Putamen (tissue), 1 donor: ENCODE measurements around the gene GNB4.

Experiments
- DNase-seq: peaks from one replicate; pipeline ENCODE4 v3.0.0-alpha.2; 2016; ENCODE audit warnings: low spot score

Gene GNB4

DNA sequence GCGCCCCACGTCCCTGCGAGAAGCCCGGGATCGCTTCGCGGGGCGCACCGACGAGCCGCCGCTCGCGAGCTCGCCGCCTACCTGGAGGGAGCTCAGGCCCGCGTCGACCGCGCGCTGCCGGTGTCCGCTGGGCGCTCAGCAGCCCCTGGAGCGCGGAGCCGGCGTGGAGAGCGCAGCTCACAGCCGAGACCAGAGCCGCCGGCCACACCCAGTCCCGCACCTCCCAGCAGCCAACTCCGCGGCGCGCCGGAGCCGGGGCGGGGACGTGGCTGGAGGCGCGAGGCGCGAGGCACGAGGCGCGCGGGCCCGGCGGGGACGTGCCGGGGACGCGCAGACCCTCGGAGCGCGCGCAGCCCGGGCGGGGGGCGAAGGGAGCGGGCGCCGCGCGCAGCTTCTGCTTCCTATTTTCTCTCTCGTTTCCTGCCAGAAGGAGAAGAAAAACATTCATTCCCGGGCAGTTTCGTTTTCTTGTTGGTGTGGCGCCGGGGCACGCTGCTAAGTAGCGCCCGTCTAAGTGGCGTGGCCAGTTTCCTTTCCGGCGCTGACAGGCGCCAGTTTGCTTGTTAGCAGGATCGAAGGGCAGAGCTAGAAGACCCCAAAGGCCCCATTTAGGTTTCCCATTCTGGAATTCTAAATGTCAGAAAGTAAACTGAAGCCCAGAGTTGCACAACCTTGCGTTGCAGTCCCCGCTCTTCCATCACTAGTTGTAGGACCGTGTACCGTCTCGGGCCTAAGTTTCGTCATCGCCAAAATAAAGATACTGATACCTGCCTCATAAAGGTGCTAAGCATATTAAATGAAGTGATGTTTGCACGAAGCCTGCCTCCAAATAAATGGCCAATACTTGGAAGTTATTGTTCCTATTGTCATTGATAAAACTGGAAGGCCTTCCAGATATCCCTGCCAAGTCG is at the start of gene GNB4:
GNB4 (minus strand) TSS at position 206 of the 911 bp plus-strand sequence. CDS start 25,270 bp downstream, outside the sequence.
- DNase-seq = peak; percentile 52

DNA sequence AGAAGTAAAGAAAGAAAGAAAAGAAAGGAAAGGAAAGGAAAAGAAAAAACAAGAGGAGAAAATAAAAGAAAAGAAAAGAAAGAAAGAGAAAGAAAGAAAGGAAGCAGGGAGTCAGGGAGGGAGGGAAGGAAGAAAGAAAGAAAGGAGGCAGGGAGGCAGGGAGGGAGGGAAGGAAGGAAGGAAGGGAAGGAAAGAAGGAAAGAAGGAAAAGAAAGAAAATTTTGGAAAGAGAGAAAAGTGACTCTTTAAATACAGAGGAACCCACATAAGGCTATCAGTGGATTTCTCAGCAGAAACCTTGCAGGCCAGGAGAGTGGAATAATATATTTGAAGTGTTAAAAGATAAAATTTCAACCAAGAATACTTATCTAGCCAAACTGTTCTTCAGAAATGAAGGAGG is 44.2 kb upstream of the GNB4 start:
- no peak for DNase-seq

DNA sequence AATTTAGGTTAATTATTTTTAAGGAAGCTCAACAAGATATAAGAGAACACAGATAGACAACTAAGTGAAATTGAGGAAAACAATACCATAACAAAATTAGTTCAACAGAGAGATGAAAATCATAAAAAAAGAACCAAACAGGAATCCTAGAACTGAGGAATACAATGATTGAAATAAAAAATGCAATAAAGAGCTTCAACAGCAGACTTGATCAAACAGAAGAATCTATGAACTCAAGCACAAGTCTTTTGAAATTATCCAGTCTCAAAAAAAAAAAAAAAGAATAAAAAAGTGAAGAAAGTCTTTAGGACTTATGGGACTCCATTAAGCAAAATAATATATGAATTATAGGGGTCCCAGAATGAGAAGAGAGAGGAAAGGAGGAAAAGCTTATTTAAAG is 42.0 kb upstream of the GNB4 start:
- DNase-seq = no peak

DNA sequence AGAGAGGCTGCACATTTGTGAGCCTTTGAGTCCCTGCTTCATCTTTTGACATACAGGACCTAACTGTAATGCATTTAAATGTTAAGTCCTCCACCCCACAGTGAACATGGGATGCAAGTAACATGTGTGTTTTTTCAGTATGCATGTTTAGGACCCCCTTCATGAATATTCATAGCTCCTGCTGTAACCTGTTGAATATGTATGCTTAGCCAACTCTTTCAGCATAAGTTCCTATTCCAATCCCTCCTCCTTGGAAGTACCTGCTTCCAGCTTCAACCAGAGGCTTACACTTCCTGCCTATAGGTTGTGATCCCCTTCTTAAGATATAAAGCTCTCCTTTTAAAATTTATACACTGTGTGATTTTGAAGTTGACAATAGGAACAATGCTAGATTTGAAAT is 36.9 kb upstream of the GNB4 start:
- no peak for DNase-seq

DNA sequence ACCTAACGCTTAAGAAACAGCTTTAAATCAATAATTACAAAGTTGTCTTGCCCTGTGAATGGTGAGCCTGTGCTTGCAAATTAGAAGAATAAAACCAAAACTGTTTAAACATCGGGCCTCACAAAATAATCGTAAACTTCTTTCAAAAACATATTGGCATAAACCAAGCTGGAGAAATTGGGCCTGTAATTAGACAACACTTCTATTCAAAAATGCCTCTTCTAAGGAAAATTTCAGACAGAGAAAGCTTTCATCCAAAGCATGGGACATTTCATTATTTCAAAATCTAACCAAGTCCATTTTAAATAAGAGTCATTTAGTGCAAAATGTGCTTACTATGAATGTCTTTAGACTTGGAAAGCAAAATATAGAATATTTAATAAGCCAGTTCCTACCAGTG is 35.5 kb upstream of the GNB4 start:
- no peak for DNase-seq

DNA sequence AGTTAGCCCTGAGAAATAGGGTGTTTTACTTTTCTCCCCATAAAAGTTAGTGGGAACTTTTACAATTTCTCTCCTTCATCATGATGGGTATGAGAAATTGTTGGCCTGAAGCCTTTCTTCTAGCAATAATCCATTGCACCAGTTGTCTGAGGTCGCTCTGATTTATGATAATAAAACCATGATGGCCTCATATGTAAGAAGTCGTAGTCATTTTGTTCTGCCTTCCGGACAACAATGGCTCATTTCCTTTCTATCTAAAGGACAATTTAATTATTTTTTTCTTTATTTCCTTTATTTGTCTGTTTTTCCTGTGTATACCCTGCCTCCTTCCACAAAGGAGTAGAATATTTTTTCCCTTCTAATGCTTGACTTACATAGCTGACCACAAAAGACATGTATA is 31.6 kb upstream of the GNB4 start:
- DNase-seq = no peak

DNA sequence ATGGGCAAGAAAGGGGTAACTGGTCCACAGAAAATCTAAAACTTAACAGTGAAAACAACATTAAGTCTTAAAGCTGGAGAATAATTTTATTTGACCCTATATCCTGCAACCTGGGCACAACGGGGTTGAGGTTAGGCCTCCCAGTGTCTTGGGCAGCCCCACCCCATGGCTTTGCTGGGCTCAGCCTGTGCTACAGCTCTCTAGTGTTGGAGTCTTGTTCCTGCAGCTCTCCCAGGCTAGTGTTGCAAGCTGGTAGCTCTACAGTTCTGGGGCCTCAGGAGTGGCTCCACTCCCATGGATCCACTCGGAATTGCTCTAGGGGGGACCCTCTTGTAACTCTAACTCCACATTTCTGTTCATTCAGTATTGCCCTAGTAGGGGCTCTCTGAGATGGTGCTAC is 24.9 kb upstream of the GNB4 start:
- DNase-seq = no peak

DNA sequence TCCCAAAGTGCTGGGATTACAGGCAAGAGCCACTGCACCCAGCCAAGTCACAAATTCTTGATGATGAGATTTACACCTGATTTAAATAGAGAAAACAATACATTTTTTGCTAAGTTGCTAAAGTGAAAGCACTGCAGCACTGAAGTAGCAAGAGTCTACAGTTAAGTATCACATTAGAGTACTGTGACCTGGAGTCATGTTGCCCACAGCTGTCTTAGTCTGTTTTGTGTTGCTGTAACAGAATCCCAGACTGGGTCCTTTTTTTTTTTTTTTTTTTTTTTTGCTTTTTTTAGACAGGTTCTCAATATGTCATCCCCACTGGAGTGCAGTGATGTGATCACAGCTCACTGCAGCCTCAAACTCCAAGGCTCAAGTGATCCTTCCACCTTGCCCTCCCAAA is 23.2 kb upstream of the GNB4 start:
- no peak for DNase-seq

DNA sequence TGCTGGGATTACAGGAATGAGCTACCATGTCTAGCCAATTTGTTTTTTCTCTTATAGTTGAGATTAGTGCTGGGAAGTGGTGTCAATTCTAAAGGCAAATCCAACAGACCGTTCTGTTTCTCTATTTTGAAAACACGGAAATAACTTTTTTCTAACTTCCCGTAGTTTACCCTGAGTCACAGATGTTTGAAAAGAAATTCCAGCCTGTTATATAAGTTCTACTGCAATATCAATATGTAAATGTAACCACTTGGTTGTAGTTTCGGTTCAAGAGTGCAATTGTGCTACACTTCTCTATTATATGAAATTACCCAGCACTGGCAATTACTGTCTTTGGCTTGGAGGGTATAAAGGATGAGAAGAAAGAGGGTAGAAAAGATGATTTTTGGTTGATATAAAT is 22.3 kb upstream of the GNB4 start:
- DNase-seq = no peak

DNA sequence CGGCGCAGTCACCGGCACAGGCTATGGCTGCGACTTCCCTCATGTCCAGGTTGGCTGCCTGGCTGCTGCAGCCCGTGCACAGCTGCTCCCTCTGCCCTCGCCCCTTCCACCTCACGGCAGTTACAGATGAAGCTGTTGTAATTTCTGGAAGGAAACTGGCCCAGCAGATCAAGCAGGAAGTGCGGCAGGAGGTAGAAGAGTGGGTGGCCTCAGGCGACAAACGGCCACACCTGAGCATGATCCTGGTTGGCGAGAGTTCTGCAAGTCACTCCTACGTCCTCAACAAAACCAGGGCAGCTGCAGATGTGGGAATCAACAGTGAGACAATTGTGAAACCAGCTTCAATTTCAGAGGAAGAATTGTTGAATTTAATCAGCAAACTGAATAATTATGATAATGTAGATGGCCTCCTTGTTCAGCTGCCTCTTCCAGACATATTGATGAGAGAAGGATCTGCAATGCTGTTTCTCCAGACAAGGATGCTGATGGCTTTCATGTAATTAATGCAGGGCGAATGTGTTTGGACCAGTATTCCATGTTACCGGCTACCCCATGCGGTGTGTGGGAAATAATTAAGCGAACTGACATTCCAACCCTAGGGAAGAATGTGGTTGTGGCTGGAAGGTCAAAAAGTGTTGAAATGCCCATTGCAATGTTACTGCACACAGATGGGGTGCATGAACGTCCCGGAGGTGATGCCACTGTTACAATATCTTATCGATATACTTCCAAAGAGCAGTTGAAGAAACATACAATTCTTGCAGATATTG is 13.2 kb upstream of the GNB4 start:
- no peak for DNase-seq

DNA sequence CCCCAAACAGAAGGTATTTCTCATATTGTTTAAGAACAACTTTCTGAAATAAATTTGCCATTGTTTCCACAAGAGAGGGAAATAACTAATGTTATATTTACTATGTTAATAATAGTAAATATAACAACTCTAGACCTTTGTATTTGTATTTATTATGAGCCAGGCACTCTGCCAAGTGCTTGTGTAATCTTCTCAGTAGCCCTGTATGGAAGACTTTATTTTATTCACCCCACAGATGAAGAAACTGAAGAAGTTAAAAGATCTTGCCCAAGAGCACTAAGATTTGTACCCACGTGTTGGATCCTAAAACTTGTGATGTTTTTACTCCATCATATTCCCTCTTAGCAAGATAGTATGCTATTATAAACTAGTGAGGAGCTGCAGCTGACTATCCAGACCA is 12.0 kb upstream of the GNB4 start:
- no peak for DNase-seq

DNA sequence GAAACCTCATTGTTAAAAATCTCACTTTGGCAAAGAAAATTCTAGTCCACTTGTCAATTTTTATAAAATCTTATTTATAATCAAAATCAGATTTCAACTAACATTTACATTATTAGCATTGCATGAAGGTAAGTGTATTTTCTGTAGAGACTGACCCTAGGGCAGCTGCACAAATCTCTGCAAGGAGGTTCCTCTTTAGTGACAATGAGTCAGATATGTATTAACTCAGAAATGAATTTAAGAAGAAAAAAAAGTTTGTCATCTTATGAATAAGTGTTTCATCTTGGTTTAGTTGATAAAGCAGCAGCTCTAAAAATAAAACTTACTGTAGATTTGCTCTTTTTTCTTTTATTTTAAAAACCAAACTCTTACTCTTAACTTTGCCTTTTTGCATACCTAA is 9.0 kb upstream of the GNB4 start:
- DNase-seq = no peak

DNA sequence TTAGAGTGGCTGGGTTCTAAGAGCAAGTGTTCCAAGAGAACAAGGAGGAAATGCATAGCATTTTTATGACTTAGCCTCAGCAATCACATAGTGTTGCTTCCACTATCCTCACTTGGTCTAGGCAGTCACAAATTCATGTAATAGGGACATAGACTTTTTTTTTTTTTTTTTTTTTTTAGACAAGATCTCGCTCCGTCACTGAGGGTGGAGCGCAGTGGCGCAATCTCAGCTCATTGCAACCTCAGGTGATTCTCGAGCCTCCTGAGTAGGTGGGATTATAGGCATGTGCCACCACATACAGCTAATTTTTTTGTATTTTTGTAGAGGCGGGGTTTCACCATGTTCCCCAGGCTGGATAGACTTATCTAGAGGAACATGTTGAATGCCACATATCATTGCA is 4.7 kb upstream of the GNB4 start:
- DNase-seq = no peak

DNA sequence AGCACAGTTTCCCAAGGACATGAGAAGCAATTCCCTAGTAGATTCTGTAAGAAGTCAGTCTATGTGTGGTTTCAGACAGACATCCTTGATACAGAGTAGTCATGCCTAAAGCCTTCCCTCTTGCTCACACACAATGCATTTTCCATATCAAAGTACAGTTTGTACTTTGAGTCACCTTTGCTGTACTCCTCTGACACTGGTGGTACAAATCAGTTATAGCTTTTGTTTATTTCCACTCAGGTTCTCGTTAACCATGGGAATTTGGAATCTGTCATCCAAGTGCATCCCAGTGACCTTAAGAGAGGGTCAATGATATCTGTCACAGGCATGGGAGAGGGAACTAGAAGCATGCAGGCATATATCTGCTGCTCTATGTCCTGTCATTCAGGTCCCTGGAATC is 3.6 kb upstream of the GNB4 start:
- DNase-seq = no peak

DNA sequence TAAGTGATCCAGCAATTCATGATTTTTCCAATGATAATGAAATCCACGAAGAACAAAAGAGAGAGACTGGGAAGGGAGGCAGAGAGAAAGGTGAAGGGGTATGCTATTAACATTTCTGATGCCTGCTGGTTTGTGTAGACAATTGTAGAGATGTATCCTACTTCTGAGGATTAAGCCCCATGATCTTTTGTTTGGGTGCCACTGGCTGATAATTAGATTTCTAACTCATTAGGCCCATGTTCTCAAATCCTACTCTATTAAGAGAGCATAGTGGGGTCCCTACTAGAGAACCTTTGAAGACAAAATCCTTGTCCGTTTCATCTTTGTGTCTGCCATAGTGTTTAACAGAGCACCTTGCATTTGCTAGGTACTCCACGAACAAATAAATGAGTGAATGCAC is 2.7 kb upstream of the GNB4 start:
- DNase-seq = no peak

DNA sequence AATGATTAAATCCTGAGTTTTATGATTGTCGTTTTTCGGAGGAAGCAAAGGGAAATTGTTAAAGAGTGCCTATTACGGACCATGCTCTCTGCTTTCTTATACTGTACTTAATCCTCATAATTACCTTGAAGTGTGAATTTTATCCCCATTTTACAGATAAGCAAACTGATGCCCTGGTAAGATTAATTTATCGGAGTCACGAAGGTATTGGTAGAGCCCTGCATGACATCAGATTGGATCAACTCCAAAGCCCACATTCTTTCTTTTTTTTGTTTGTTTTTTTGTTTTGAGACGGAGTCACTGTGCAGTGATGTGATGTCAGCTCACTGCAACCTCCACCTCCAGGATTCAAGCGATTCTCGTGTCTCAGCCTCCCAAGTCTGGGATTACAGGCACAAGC is 1.6 kb upstream of the GNB4 start:
- no peak for DNase-seq

DNA sequence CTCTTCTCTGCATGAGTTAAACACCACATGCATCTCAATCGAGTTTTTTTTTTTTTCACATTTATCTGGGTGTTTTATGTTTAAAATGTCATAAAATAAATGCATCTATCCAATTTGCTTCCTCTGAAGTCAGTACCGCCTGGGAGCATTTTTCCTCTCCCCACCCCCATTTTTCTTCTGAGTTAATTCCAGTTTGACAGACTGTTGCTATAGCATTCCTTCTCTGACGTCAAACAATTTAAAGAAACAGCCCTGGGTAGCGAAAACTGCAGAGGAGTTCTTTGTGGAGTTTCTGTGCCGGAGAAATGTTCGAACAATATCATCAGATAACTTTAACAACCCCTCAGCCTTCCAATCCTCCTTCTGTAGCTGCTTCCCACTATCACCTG is 900 bp upstream of the GNB4 start:
- peak; percentile 39 for DNase-seq

DNA sequence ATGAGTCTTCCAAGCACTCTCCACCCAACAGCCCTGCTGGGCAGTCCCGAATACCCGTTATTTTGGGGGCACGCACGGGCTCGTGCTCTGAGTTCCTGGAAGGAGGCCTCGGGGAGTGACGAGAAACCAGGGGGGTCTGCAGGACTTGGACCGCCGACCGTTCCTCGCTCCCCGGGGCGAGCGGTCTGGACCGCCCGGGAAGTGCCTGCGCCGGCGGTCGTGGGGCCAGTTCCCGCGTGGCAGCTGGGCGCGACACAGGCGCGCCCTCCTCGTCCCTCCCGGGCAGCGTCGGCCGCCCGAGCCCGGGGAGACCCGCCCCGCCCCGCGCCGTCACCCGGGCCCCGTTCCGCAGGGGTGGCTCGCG is 387 bp downstream of the GNB4 start:
- no peak for DNase-seq

DNA sequence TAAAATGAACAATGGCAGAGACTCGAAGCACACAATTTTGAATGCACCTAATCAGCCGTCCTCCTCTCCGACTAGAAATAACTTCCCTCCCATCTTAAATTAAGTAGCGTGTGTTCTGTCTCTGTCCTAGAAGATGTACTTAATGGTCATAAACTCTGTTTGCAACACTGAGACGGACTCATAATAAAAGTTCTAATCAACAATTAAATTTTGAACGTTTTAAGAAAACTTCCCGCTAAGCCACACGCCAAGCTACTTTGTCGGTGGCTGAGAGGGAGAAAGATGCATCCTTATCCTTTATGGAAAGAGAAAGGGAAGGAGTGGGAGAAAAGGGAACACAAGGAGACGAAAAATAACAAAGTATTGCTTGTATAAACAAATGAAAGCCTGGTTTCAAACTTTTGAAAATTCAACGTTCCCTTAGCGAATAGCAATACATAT is 989 bp downstream of the GNB4 start:
- DNase-seq = no peak

DNA sequence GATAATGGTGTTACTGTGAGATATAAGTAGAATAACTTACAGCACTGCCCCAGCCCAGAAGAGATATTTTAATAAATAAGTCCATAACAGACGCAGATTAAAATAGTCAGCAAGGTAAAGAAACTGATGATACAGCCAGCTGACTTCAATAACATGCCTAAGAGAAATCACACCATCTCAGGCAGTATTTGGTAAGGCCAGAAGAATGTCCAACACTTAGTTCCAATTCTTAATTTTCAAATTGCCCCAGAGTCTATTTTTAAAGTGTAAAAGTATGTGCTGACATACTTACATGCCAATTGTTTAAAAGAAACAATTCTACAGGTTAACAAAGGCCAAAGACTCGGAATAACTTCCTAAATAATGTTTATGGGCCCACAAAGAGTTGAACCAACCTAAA is 1.6 kb downstream of the GNB4 start:
- DNase-seq = no peak

DNA sequence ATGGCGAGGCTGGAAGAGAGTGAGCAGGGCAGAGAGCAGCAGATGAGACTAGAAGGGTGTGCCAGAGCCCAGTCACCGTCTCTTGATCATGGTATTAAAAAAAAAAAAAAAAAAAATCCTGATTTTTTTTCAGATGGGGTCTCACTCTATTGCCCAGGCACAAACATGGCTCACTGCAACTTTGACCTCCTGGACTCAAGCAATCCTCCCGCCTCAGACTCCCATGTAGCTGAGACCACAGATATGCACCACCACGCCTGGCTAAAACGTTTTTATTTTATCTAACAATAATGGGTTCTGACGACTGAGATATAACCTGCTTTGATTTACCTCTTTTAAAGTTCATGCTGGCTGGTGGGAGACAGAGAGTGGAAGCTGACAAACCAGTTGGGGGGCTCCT is 4.0 kb downstream of the GNB4 start:
- DNase-seq = no peak

DNA sequence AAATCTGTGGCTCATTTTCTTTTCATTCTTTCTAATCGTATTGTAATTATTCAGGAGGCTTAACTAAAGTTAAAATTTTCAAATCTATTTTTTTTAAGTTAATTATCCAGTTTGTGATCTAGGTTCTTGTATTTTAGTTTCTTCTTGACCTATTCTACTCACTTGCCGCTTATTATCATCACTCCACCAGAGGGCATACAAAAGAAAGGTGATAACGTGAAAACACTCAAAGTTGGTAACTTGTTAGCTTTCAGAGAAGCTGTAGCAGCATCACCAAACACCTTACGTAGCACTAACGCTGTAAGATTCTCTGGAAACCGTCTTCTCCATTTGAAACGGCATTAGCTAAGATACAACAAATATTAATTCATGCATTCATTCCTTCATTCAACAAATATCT is 4.8 kb downstream of the GNB4 start:
- DNase-seq = no peak

DNA sequence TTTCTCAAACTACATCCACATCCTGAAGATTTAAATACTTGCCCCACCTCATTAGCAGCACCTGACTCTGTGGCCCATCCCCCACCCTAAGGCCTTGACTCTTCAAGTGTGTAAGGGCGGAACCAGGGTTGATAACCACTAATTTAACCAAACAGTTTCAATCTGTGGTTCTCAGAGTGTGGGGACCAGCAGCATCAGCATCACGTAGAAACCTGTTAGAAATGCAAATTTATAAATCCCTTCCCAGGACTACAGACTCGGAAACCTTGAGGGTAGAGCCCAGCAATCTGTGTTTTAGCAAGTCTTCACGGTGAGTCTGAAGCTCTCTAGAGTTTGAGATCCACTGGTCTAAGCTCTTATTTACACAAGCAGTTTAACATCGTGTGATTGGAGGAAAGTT is 12.4 kb downstream of the GNB4 start:
- DNase-seq = no peak

DNA sequence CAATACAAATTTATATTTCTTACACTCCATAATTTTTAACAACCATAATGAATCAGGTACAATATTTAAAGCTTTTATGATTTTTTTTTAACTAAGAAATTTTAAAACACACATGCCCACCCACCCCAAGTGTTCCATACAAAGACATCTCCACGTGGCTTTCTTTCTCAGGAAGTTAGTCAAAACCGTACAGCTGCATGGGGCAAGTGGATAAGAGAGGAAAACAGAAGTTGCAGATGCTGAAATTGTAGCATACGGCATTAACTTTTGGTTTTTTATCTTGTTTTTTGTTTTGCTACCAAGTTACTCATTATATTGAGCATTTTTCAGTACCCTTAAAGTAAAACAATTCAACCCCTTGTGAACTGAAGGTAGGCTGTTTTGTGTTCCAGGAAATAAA is 14.8 kb downstream of the GNB4 start:
- DNase-seq = no peak
